ENCODE results near the gene CACNA1B. TPM values are rescaled to one million over a fixed set of nuclear protein-coding genes. Genes with fewer than 3 reads are reported as not detected.

The CACNA1B gene
- total RNA-seq, 1 donor from 2014 or later: 84.4 TPM

- Mint-ChIP-seq H3K4me3 (ENCODE audit: unreplicated experiment) (no peak overlapping the region), H3K27me3 (ENCODE audit: unreplicated experiment) (peaks cover 8% of the 10 kb centered on the region), H3K36me3 (ENCODE audit: unreplicated experiment) (peaks cover 11% of the 10 kb centered on the region), H3K9me3 (ENCODE audit: unreplicated experiment) (peaks cover 5% of the 10 kb centered on the region), H3K4me1 (ENCODE audit: low read depth, unreplicated experiment) (peaks cover 4% of the 10 kb centered on the region), H3K27ac (ENCODE audit: unreplicated experiment) (no peak overlapping the region)
- no peak for DNase-seq
- TF ChIP-seq CTCF (IDR thresholded peaks at IDR 0.05; ENCODE audit: partially characterized antibody, unreplicated experiment): no peak
Measured at GRCh38 chr9:138052322-138052615, 174.7 kb downstream of the CACNA1B start.

DNA sequence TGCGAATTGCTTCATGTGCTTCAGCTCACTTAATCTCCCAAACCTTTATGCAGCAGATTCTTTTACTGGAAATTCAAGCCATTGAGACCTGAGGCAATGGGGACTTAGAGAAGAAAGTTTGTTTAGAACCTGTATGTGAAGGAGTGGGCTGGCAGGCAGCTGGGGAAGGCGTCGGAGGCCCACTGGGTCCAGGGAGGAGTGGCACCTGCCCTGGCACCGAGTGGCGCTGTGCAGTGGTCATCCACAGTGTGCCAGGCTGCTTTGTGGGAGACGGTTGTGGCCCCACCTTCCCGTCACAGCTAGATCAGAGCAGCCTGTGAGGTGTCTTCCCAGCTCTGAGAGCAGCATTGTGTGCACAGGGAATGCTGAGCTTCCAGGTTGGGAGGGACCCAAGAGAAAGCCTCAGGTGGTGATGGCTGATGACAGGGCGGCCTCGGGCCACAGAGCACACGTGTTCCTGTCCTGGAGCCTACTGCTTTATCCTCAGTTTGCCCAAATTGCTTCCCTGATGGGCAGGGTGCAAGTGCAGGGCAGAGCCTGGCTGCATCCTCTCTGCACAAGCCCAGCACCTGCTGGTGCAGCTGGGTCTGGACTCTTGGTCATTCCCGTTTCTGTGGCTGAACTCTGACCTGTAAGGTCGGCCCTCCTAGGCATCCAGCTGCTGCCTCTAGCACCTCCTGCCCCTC is 175.2 kb downstream of the CACNA1B start:
- peaks cover 8% of the 10 kb centered on the region for H3K27me3 Mint-ChIP-seq (ENCODE audit: unreplicated experiment)
- H3K9me3 Mint-ChIP-seq (ENCODE audit: unreplicated experiment): peaks cover under 1% of the 10 kb centered on the region
- no peak overlapping the region for H3K4me3 Mint-ChIP-seq (ENCODE audit: unreplicated experiment)
- peaks cover 1% of the 10 kb centered on the region for H3K4me1 Mint-ChIP-seq (ENCODE audit: low read depth, unreplicated experiment)
- no peak overlapping the region for H3K27ac Mint-ChIP-seq (ENCODE audit: unreplicated experiment)
- DNase-seq: no peak
- peaks cover 11% of the 10 kb centered on the region for H3K36me3 Mint-ChIP-seq (ENCODE audit: unreplicated experiment)
- TF ChIP-seq CTCF (IDR thresholded peaks at IDR 0.05; ENCODE audit: partially characterized antibody, unreplicated experiment): no peak

GRCh38 chr9:138053321-138053868 is 175.8 kb downstream of the CACNA1B start:
- no peak for DNase-seq
- Mint-ChIP-seq H3K9me3 (ENCODE audit: unreplicated experiment) (no peaks in the 10 kb centered on the region), H3K4me1 (ENCODE audit: low read depth, unreplicated experiment) (peaks cover 1% of the 10 kb centered on the region), H3K27me3 (ENCODE audit: unreplicated experiment) (peaks cover 4% of the 10 kb centered on the region), H3K36me3 (ENCODE audit: unreplicated experiment) (peaks cover 15% of the 10 kb centered on the region), H3K27ac (ENCODE audit: unreplicated experiment) (no peak overlapping the region), H3K4me3 (ENCODE audit: unreplicated experiment) (no peak overlapping the region)
- no peak for TF ChIP-seq CTCF (IDR thresholded peaks at IDR 0.05; ENCODE audit: partially characterized antibody, unreplicated experiment)

GRCh38 chr9:138053996-138054752 is 176.6 kb downstream of the CACNA1B start:
- Mint-ChIP-seq H3K4me1 (ENCODE audit: low read depth, unreplicated experiment) (no peaks in the 10 kb centered on the region), H3K9me3 (ENCODE audit: unreplicated experiment) (no peaks in the 10 kb centered on the region), H3K27ac (ENCODE audit: unreplicated experiment) (no peak overlapping the region), H3K36me3 (ENCODE audit: unreplicated experiment) (peaks cover 15% of the 10 kb centered on the region), H3K27me3 (ENCODE audit: unreplicated experiment) (peaks cover 4% of the 10 kb centered on the region), H3K4me3 (ENCODE audit: unreplicated experiment) (no peak overlapping the region)
- TF ChIP-seq CTCF (IDR thresholded peaks at IDR 0.05; ENCODE audit: partially characterized antibody, unreplicated experiment): no peak
- DNase-seq: no peak

DNA sequence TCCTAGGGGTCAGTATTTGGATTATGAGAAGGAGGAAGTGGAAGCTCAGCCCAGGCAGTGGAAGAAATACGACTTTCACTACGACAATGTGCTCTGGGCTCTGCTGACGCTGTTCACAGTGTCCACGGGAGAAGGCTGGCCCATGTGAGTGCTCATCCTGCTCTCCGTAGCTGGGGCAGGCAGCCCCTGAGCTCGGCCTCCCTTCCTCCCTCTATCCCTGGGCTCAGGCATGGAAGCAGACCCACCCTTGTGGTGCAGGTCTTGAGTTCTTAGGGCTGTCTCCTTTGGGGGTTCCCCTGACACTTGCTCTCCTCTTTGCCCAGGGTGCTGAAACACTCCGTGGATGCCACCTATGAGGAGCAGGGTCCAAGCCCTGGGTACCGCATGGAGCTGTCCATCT is 180.1 kb downstream of the CACNA1B start:
- no peaks in the 10 kb centered on the region for H3K4me1 Mint-ChIP-seq (ENCODE audit: low read depth, unreplicated experiment)
- peaks cover 1% of the 10 kb centered on the region for H3K27me3 Mint-ChIP-seq (ENCODE audit: unreplicated experiment)
- H3K36me3 Mint-ChIP-seq (ENCODE audit: unreplicated experiment): peaks cover 39% of the 10 kb centered on the region
- no peak for DNase-seq
- no peak for TF ChIP-seq CTCF (IDR thresholded peaks at IDR 0.05; ENCODE audit: partially characterized antibody, unreplicated experiment)
- H3K4me3 Mint-ChIP-seq (ENCODE audit: unreplicated experiment): no peak overlapping the region
- no peak overlapping the region for H3K27ac Mint-ChIP-seq (ENCODE audit: unreplicated experiment)
- H3K9me3 Mint-ChIP-seq (ENCODE audit: unreplicated experiment): peaks cover 6% of the 10 kb centered on the region

All from glutamatergic neuron (in vitro differentiated cells).